Measurements from ENCODE around the gene RALGPS1. TPM values are rescaled to one million over a fixed set of nuclear protein-coding genes. Genes with fewer than 3 reads are reported as not detected.

Gene RALGPS1
- total RNA-seq, 1 experiment from 2014 or later = 18.6 TPM

DNA sequence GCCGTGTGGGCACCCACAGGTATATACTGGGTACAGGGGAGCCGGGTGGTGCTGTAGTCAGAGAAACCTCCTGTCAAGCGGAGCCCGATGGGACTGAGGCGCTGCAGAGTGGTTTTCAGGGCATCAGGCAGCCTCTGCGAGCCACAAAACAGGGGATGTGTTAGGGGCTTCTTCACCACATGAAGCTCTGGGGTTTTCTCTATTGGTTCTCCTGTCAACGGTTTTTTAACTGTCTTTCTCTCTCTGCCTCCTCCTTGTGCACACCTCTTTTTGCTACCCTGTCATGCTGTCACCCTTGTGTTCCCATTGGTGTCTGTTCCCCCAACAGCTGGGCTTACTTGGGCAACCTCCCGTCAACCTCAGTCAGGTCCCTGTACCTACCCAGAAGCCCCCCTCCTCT is 19.9 kb downstream of the RALGPS1 start:
- Histone ChIP-seq H2BK5ac (ENCODE audit: insufficient read length, low read length) (no peak overlapping the region), H2BK120ac (ENCODE audit: low read depth, low read length, poor library complexity, severe bottlenecking) (no peak overlapping the region), H2BK20ac (ENCODE audit: low read depth, low read length, poor library complexity, severe bottlenecking) (no peak overlapping the region), H3K9me3 (ENCODE audit: control insufficient read depth, low read depth, low read length) (no peaks in the 10 kb centered on the region), H2BK12ac (ENCODE audit: insufficient read length, low read depth, low read length) (no peak overlapping the region), H3K79me1 (ENCODE audit: insufficient read depth, low read depth, low read length, poor library complexity, severe bottlenecking) (no peaks in the 10 kb centered on the region), H3K56ac (ENCODE audit: insufficient read length, low read depth, low read length) (no peak overlapping the region), H3K9ac (ENCODE audit: extremely low read depth, insufficient read length, low read length) (no peak overlapping the region), H3K4me2 (ENCODE audit: insufficient read depth, insufficient read length, low read length) (no peak overlapping the region), H3K23ac (ENCODE audit: insufficient read length, low read depth, low read length) (no peak overlapping the region), H4K5ac (ENCODE audit: insufficient read length, low read depth, low read length) (no peak overlapping the region), H3K27ac (ENCODE audit: insufficient read length, low read depth, low read length) (no peak overlapping the region), H3K4ac (ENCODE audit: low read depth, low read length) (no peak overlapping the region), H4K20me1 (ENCODE audit: control insufficient read depth, insufficient read depth, insufficient read length) (peaks cover 4% of the 10 kb centered on the region), H4K8ac (replicated peaks; ENCODE audit: insufficient read length, low read depth, low read length) (no peak overlapping the region), H3K4me1 (ENCODE audit: insufficient read depth, low read length) (peaks cover 6% of the 10 kb centered on the region; the same call in 1 of the 2 replicates), H3T11ph (ENCODE audit: low read length) (no peak overlapping the region), H3K27me3 (ENCODE audit: insufficient read depth, low read length) (no peaks in the 10 kb centered on the region), H3K14ac (ENCODE audit: insufficient read depth, low read length) (no peak overlapping the region), H2BK15ac (ENCODE audit: low read depth, low read length) (no peak overlapping the region), H3K79me2 (ENCODE audit: insufficient read depth, low read length) (no peaks in the 10 kb centered on the region), H2AFZ (ENCODE audit: low read length) (no peak overlapping the region), H3K23me2 (ENCODE audit: insufficient read length, low read depth, low read length, poor library complexity, severe bottlenecking) (no peaks in the 10 kb centered on the region), H3K18ac (ENCODE audit: insufficient read length, low read depth, low read length) (no peak overlapping the region), H4K91ac (ENCODE audit: insufficient read length, low read depth, low read length) (no peak overlapping the region), H2AK5ac (ENCODE audit: insufficient read length, low read length) (no peak overlapping the region)
- no peak for TF ChIP-seq CTCF (conservative IDR thresholded peaks at IDR 0.05)
- no peak for DNase-seq
- no peaks in the 10 kb centered on the region for H3K9me3 Mint-ChIP-seq
- no CpG with 5 or more reads among the region's 8 CpGs for WGBS (ENCODE audit: extremely low coverage, insufficient read length, low lambda C conversion rate)
- no peak overlapping the region for H3K27ac Mint-ChIP-seq
- H3K27me3 Mint-ChIP-seq (ENCODE audit: low read depth) = no peaks in the 10 kb centered on the region
- peaks cover 25 to 26% of the 10 kb centered on the region in 2 experiments for H3K4me1 Mint-ChIP-seq
- no peak overlapping the region for H3K4me3 Mint-ChIP-seq
- H3K36me3 Mint-ChIP-seq (ENCODE audit: insufficient read depth in 1 of 3, low read depth in 3 of 3) = peaks cover 0 to 3% (median 2%) of the 10 kb centered on the region in 3 experiments; a peak in 3 of 7 replicates

All from H9 (cell line).